H1 (cell line): ENCODE data around the gene FRMD7. TPM values are rescaled to one million over a fixed set of nuclear protein-coding genes. Genes with fewer than 3 reads are reported as not detected.

Source experiments
- CBX5 ChIP-seq: fragments of 300-800, 300-1000 bp; sonication (generic); IDR thresholded peaks from 2 replicates; pipeline ENCODE4 v1.7.1; 2016; ENCODE audit warnings: antibody characterized with exemption, low read length, low read depth
- CHD2 ChIP-seq: IDR thresholded peaks from 2 replicates; pipeline ENCODE4 v1.6.1; 2012; ENCODE audit warnings: low read length, improper control_type of control experiment
- RXRA ChIP-seq: IDR thresholded peaks from 2 replicates; pipeline ENCODE4 v1.6.1; 2011; ENCODE audit warnings: low read depth, mild to moderate bottlenecking, low read length, moderate library complexity; ENCODE audit not compliant: insufficient read depth
- SIRT6 ChIP-seq: IDR thresholded peaks from one replicate; pipeline ENCODE4 v1.7.1; 2012; ENCODE audit warnings: low read length, inconsistent platforms
- TAF1 ChIP-seq: IDR thresholded peaks from 2 replicates; pipeline ENCODE4 v1.6.1; 2011; ENCODE audit warnings: mild to moderate bottlenecking, low read depth, low read length
- USF2 ChIP-seq: IDR thresholded peaks from 2 replicates; pipeline ENCODE4 v1.6.1; 2011; ENCODE audit warnings: low read length, improper control_type of control experiment
- polyA plus RNA-seq, 7 experiments: library from polyadenylated mRNA; depleted of rRNA in 3 of 7; stranded (reverse) in 5 of 7; unstranded in 2 of 7; fragments of >200 nt in 5 of 7; fragments of 200-250 nt in 2 of 7; gene quantifications; 1 replicate in 5 of 7; 2 replicates in 1 of 7; 4 replicates in 1 of 7; pipeline versions ENCODE4 v1.2.1 to v1.2.3, GENCODE V29; 2011 to 2013; ENCODE audit warnings: missing spikeins in 2 of 7, mixed read lengths in 2 of 7
- total RNA-seq: library from RNA; stranded (reverse); fragmentation: NEBNext Ultra II Directional; extraction: Animal tissue kit (Norgen Biotek cat#: 25700); gene quantifications from 2 replicates; pipeline ENCODE4 v1.2.1, GENCODE V29; 2021

FRMD7 gene
- total and polyA plus RNA-seq, 2 of the 8 experiments (the other 6 are each of a cell fraction or from before 2014, with no cell fraction given): not detected

- TF ChIP-seq RXRA (no peak), TAF1 (no peak), CHD2 (no peak), SIRT6 (no peak), CBX5 (no peak), USF2 (no peak)
Observed at GRCh38 chrX:132058975-132059374, 68.8 kb downstream of the FRMD7 start (continued).
